K562 (cell line): ENCODE results near the gene SGIP1. TPM values are rescaled to one million over a fixed set of nuclear protein-coding genes. Genes with fewer than 3 reads are reported as not detected.

ENCODE experiments used
- ATAC-seq: fragments of 200-7000 bp; cut with Tn5 transposase; 3 replicates; pipeline ENCODE4 v1.9.1; 2020; ENCODE audit warnings: moderate library complexity
- BruUV-seq: library from RNA; stranded (reverse); fragments of 400-500 nt; replicated peaks from 2 replicates; lab custom pipeline; 2021; lab: Mats Ljungman, UMichigan
- CTCF ChIA-PET: fragments of 300-600 bp; formaldehyde crosslinking; extraction: SDS; loops from one replicate; lab custom pipeline; 2021; ENCODE audit warnings: low intra/inter-chr PET ratio; lab: Yijun Ruan, JAX
- POLR2A ChIA-PET: fragments of 300-600, 350-650 bp; sonication (Branson Sonifier 250); formaldehyde crosslinking; extraction: SDS; loops from one replicate; lab custom pipeline; 2021; ENCODE audit warnings: antibody characterized with exemption, inconsistent platforms; lab: Yijun Ruan, JAX
- DNase-seq, 4 experiments: peaks; one replicate each; pipeline versions ENCODE4 v3.0.0 to v3.0.0-alpha.2; 2011 to 2018; ENCODE audit warnings: low spot score in 3 of 4, mixed read lengths in 3 of 4; ENCODE audit errors: extremely low read depth in 1 of 4
- FAIRE-seq: peaks from 2 replicates; lab custom pipeline; 2011; peaks lifted over from hg19 to GRCh38; lab: Jason Lieb, UNC
- H2AFZ ChIP-seq: 2 replicates; pipeline ENCODE4 v1.6.0; 2011; ENCODE audit warnings: low read depth, low read length, control low read depth, inconsistent platforms
- H3K27ac ChIP-seq: fragments of 200-600 bp; 3 replicates; pipeline ENCODE4 v1.8.0; 2011; ENCODE audit warnings: low read depth, mild to moderate bottlenecking, control low read depth, inconsistent platforms, low read length, moderate library complexity, mixed read lengths; ENCODE audit errors: extremely low read depth
- H3K27me3 ChIP-seq, 2 experiments: fragments of 300-600 bp in 1 of 2; 2 replicates in 1 of 2; 3 replicates in 1 of 2; pipeline versions ENCODE4 v1.6.0 to v1.8.0; 2011; ENCODE audit warnings: inconsistent platforms in 2 of 2, low read length in 2 of 2, mild to moderate bottlenecking in 1 of 2, mixed read lengths in 1 of 2, moderate library complexity in 1 of 2; ENCODE audit not compliant: control insufficient read depth in 2 of 2, insufficient read depth in 2 of 2
- H3K36me3 ChIP-seq: fragments of 300-600 bp; 3 replicates; pipeline ENCODE4 v1.8.0; 2011; ENCODE audit warnings: mild to moderate bottlenecking, low read length, inconsistent platforms; ENCODE audit not compliant: control insufficient read depth, insufficient read depth
- H3K4me1 ChIP-seq, 2 experiments: fragments of 200-600 bp in 1 of 2; replicated peaks in 1 of 2; 2 replicates in 1 of 2; 3 replicates in 1 of 2; pipeline versions ENCODE4 v1.5.1 to v1.8.0; 2011; ENCODE audit warnings: inconsistent platforms in 2 of 2, low read length in 2 of 2, mild to moderate bottlenecking in 1 of 2, mixed read lengths in 1 of 2, moderate library complexity in 1 of 2; ENCODE audit not compliant: control insufficient read depth in 2 of 2, insufficient read depth in 2 of 2
- H3K4me2 ChIP-seq: 2 replicates; pipeline ENCODE4 v1.6.1; 2011; ENCODE audit warnings: low read length, control low read depth, inconsistent platforms, mixed read lengths; ENCODE audit not compliant: insufficient read depth
- H3K4me3 ChIP-seq: fragments of 200-600 bp; sonication (generic), shearing (Covaris generic); 2 replicates; pipeline ENCODE4 v1.5.1; 2016; ENCODE audit warnings: control low read depth, inconsistent platforms
- H3K79me2 ChIP-seq: fragments of 200-600 bp; 3 replicates; pipeline ENCODE4 v1.8.0; 2011; ENCODE audit warnings: low read length, inconsistent platforms; ENCODE audit not compliant: control insufficient read depth, insufficient read depth
- H3K9ac ChIP-seq, 2 experiments: 2 replicates each; pipeline versions ENCODE4 v1.6.0 to v1.6.1; 2011; ENCODE audit warnings: low read depth in 2 of 2, low read length in 2 of 2, control low read depth in 1 of 2, inconsistent platforms in 1 of 2, mild to moderate bottlenecking in 1 of 2, mixed read lengths in 1 of 2; ENCODE audit not compliant: insufficient read depth in 1 of 2
- H3K9me1 ChIP-seq: one replicate; pipeline ENCODE4 v1.6.0; 2011; ENCODE audit warnings: inconsistent platforms, mild to moderate bottlenecking, low read length, moderate library complexity; ENCODE audit not compliant: control insufficient read depth, insufficient read depth
- H3K9me3 ChIP-seq: replicated peaks from 2 replicates; pipeline ENCODE4 v1.5.1; 2011; ENCODE audit warnings: low read depth, low read length, inconsistent platforms; ENCODE audit not compliant: control insufficient read depth, insufficient read depth
- H4K20me1 ChIP-seq: replicated peaks from 2 replicates; pipeline ENCODE4 v1.6.1; 2011; ENCODE audit warnings: low read length, inconsistent platforms, mixed read lengths; ENCODE audit not compliant: control insufficient read depth, insufficient read depth
- BDP1 ChIP-seq: IDR thresholded peaks from 3 replicates; pipeline ENCODE4 v1.6.1; 2011; ENCODE audit not compliant: insufficient read length, insufficient read depth
- CSDE1 ChIP-seq, 2 experiments: fragments of 450-650 bp; IDR thresholded peaks; 2 replicates each; pipeline ENCODE4 v1.6.1; 2016; ENCODE audit warnings: mild to moderate bottlenecking in 1 of 2
- ELF2 ChIP-seq: fragments of 250-450 bp; sonication (Bioruptor Pico); IDR thresholded peaks from 2 replicates; pipeline ENCODE4 v1.5.0; 2021; ENCODE audit warnings: mild to moderate bottlenecking
- ETS2 ChIP-seq: IDR thresholded peaks from 2 replicates; pipeline ENCODE4 v1.6.1; 2016; ENCODE audit warnings: borderline replicate concordance, missing genetic modification characterization, mild to moderate bottlenecking, moderate library complexity, missing compliant biosample characterization; ENCODE audit not compliant: poor library complexity, severe bottlenecking
- FOSL1 ChIP-seq: fragments of 200-800 bp; sonication (Bioruptor generic); conservative IDR thresholded peaks from 2 replicates; pipeline ENCODE4 v1.6.1; 2016; ENCODE audit warnings: missing genetic modification characterization, missing compliant biosample characterization
- KDM1A ChIP-seq, 2 experiments: fragments of 450-650 bp; IDR thresholded peaks; 2 replicates each; pipeline ENCODE4 v1.6.1; 2016; ENCODE audit warnings: mild to moderate bottlenecking in 2 of 2
- KLF13 ChIP-seq: fragments of 450-650 bp; IDR thresholded peaks from 2 replicates; pipeline ENCODE4 v1.6.1; 2016; ENCODE audit warnings: missing genetic modification characterization, low read depth, mild to moderate bottlenecking, missing compliant biosample characterization, moderate library complexity, borderline replicate concordance
- SRF ChIP-seq, 2 experiments: fragments of 250-450, 450-650 bp in 1 of 2; sonication (Bioruptor Pico) in 1 of 2; sonication (generic) in 1 of 2; formaldehyde crosslinking; IDR thresholded peaks; 2 replicates each; pipeline versions ENCODE4 v1.5.0 to v1.5.1; 2020 to 2022; ENCODE audit warnings: mild to moderate bottlenecking in 1 of 2, missing genetic modification reagents in 1 of 2
- STAG1 ChIP-seq: sonication (generic); formaldehyde crosslinking; IDR thresholded peaks from 2 replicates; pipeline ENCODE4 v1.5.0; 2020; ENCODE audit warnings: missing genetic modification reagents, borderline replicate concordance
- TCF7 ChIP-seq: sonication (generic); IDR thresholded peaks from 2 replicates; pipeline ENCODE4 v1.6.1; 2016; ENCODE audit warnings: antibody characterized with exemption, borderline replicate concordance
- ZNF282 ChIP-seq: sonication (generic); formaldehyde crosslinking; IDR thresholded peaks from 2 replicates; pipeline ENCODE4 v1.8.1; 2023; ENCODE audit warnings: missing genetic modification reagents
- ZNF507 ChIP-seq: conservative IDR thresholded peaks from 2 replicates; pipeline ENCODE4 v1.6.1; 2017; ENCODE audit warnings: missing genetic modification characterization, missing compliant biosample characterization
- WGBS: fragments of 100-300 bp; shearing (Covaris generic); methylation state at CpG from one replicate; pipeline ENCODE4 v1.1.6; 2016; ENCODE audit warnings: low coverage, mixed read lengths; ENCODE audit not compliant: insufficient coverage; ENCODE audit errors: missing lambda C conversion rate; 5-methylcytosine and 5-hydroxymethylcytosine counted together
- in situ Hi-C: fragments of 300-500 bp; cut with MboI; formaldehyde crosslinking; loops from 4 replicates; pipeline ENCODE4 v1.15.0; 2018; ENCODE audit warnings: inconsistent platforms, mixed read lengths
- intact Hi-C: fragments of 100-400 bp; cut with micrococcal nuclease; formaldehyde crosslinking; loops from 2 replicates; pipeline ENCODE4 v1.14.2; 2022
- polyA plus RNA-seq, 8 experiments: library from polyadenylated mRNA; depleted of rRNA in 4 of 8; stranded (reverse) in 5 of 8; unstranded in 3 of 8; fragments of >200 nt; fragmentation: Nextera tagmentation in 2 of 8; fragmentation: Illumina TruSeq in 1 of 8; extraction: Ambion mirVana in 2 of 8; extraction: Trizol in 1 of 8; gene quantifications; 2 replicates each; pipeline versions ENCODE4 v1.2.1 to v1.2.3, GENCODE V29; 2011 to 2014; ENCODE audit warnings: inconsistent platforms in 1 of 8, missing spikeins in 1 of 8
- total RNA-seq, 7 experiments: library from RNA; depleted of rRNA in 6 of 7; stranded (reverse); fragments of >200 nt in 6 of 7; fragmentation: Illumina TruSeq in 2 of 7; extraction: Trizol in 2 of 7; gene quantifications; 2 replicates each; pipeline versions ENCODE4 v1.2.1 to v1.2.3, GENCODE V29; 2011 to 2021; ENCODE audit warnings: low replicate concordance in 1 of 7
- TF ChIP-seq, protein P1 (sequence below): fragments of 450-650 bp; IDR thresholded peaks from 2 replicates; pipeline ENCODE4 v1.6.1; 2016
- TF ChIP-seq, protein P2 (sequence below): IDR thresholded peaks from 2 replicates; pipeline ENCODE4 v1.6.1; 2016; ENCODE audit warnings: missing genetic modification characterization, missing compliant biosample characterization
- TF ChIP-seq, protein P3 (sequence below): sonication (generic); formaldehyde crosslinking; IDR thresholded peaks from 2 replicates; pipeline ENCODE4 v1.8.0; 2022; ENCODE audit warnings: mild to moderate bottlenecking, missing genetic modification reagents
- TF ChIP-seq, protein P4 (sequence below): sonication (generic); formaldehyde crosslinking; IDR thresholded peaks from 2 replicates; pipeline ENCODE4 v1.8.0; 2022; ENCODE audit warnings: missing genetic modification reagents, mild to moderate bottlenecking, borderline replicate concordance

SGIP1 gene
- total and polyA plus RNA-seq, 9 of the 15 experiments (the other 6 are each of a cell fraction or from before 2014, with no cell fraction given): 0.07 to 0.35 TPM; not detected in 7

DNA sequence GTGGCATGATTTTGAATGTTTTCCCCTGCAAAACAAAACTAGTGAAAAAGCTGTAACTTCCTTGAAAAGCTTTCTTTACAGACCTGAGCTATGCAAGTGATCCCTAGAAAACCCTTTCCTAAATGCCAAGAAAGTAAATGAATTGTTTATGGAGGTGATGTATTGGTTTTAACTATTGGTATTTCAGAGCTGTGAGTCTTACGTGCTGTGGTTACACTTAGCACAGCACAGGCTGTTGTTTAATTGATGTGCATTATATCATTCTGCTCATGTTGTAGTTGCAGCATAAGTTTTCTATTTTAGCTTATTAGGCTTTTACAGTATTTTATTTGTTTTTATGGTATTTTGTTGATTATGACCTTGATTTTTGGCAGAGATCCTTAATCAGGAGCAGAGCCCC lies 144.2 kb downstream of the SGIP1 start:
- Histone ChIP-seq H3K9me1 (no peaks in the 10 kb centered on the region), H2AFZ (no peak overlapping the region), H3K79me2 (no peaks in the 10 kb centered on the region), H3K36me3 (no peaks in the 10 kb centered on the region), H3K4me2 (no peak overlapping the region), H3K27me3 (peaks cover 3 to 5% of the 10 kb centered on the region in 2 experiments; a peak in 1 of 5 replicates), H3K27ac (no peak overlapping the region), H4K20me1 (no peaks in the 10 kb centered on the region), H3K4me3 (no peak overlapping the region), H3K9ac (no peak overlapping the region), H3K4me1 (no peaks in the 10 kb centered on the region), H3K9me3 (no peaks in the 10 kb centered on the region)
- POLR2A ChIA-PET: interaction anchor here (0.9 kb wide), 1 partner anchor 144 kb away, joined by 3 read pairs; the partner anchor contains the start of gene SGIP1
- ATAC-seq: no peak
- in situ Hi-C loops (no loop called here), intact Hi-C loops (no loop called here)
- DNase-seq: no peak
- FAIRE-seq: no peak
- CTCF ChIA-PET: no interaction called here
- 0% methylated on average over 1 of the region's 1 CpG for WGBS
- no TSS peak for BruUV-seq
- TF ChIP-seq ZNF282 (CRISPR knock-in tag) (no peak), STAG1 (CRISPR knock-in tag) (no peak), ZNF507 (tag) (no peak), CSDE1 (IDR thresholded peaks at IDR 0.05) (no peak), KDM1A (IDR thresholded peaks at IDR 0.05) (no peak), KLF13 (tag) (no peak), BDP1 (no peak), SRF (CRISPR knock-in tag; IDR thresholded peaks at IDR 0.05) (no peak), ETS2 (tag) (no peak), TCF7 (no peak), FOSL1 (tag) (no peak), ELF2 (CRISPR knock-in tag) (no peak)
- TF ChIP-seq, protein P1, sequence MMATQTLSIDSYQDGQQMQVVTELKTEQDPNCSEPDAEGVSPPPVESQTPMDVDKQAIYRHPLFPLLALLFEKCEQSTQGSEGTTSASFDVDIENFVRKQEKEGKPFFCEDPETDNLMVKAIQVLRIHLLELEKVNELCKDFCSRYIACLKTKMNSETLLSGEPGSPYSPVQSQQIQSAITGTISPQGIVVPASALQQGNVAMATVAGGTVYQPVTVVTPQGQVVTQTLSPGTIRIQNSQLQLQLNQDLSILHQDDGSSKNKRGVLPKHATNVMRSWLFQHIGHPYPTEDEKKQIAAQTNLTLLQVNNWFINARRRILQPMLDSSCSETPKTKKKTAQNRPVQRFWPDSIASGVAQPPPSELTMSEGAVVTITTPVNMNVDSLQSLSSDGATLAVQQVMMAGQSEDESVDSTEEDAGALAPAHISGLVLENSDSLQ: no peak
- TF ChIP-seq, protein P2, sequence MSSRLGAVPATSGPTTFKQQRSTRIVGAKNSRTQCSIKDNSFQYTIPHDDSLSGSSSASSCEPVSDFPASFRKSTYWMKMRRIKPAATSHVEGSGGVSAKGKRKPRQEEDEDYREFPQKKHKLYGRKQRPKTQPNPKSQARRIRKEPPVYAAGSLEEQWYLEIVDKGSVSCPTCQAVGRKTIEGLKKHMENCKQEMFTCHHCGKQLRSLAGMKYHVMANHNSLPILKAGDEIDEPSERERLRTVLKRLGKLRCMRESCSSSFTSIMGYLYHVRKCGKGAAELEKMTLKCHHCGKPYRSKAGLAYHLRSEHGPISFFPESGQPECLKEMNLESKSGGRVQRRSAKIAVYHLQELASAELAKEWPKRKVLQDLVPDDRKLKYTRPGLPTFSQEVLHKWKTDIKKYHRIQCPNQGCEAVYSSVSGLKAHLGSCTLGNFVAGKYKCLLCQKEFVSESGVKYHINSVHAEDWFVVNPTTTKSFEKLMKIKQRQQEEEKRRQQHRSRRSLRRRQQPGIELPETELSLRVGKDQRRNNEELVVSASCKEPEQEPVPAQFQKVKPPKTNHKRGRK (tag): no peak
- TF ChIP-seq, protein P3, sequence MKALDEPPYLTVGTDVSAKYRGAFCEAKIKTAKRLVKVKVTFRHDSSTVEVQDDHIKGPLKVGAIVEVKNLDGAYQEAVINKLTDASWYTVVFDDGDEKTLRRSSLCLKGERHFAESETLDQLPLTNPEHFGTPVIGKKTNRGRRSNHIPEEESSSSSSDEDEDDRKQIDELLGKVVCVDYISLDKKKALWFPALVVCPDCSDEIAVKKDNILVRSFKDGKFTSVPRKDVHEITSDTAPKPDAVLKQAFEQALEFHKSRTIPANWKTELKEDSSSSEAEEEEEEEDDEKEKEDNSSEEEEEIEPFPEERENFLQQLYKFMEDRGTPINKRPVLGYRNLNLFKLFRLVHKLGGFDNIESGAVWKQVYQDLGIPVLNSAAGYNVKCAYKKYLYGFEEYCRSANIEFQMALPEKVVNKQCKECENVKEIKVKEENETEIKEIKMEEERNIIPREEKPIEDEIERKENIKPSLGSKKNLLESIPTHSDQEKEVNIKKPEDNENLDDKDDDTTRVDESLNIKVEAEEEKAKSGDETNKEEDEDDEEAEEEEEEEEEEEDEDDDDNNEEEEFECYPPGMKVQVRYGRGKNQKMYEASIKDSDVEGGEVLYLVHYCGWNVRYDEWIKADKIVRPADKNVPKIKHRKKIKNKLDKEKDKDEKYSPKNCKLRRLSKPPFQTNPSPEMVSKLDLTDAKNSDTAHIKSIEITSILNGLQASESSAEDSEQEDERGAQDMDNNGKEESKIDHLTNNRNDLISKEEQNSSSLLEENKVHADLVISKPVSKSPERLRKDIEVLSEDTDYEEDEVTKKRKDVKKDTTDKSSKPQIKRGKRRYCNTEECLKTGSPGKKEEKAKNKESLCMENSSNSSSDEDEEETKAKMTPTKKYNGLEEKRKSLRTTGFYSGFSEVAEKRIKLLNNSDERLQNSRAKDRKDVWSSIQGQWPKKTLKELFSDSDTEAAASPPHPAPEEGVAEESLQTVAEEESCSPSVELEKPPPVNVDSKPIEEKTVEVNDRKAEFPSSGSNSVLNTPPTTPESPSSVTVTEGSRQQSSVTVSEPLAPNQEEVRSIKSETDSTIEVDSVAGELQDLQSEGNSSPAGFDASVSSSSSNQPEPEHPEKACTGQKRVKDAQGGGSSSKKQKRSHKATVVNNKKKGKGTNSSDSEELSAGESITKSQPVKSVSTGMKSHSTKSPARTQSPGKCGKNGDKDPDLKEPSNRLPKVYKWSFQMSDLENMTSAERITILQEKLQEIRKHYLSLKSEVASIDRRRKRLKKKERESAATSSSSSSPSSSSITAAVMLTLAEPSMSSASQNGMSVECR (CRISPR knock-in tag): no peak
- TF ChIP-seq, protein P4, sequence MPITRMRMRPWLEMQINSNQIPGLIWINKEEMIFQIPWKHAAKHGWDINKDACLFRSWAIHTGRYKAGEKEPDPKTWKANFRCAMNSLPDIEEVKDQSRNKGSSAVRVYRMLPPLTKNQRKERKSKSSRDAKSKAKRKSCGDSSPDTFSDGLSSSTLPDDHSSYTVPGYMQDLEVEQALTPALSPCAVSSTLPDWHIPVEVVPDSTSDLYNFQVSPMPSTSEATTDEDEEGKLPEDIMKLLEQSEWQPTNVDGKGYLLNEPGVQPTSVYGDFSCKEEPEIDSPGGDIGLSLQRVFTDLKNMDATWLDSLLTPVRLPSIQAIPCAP (CRISPR knock-in tag): no peak
